ENCODE data around the gene SEMA3B.
A peak's percentile ranks its signal among the peaks of the same experiment; 100 is the strongest.
"Not testable (repeated sequence)": the region's sequence is repeated elsewhere in the genome, so short reads cannot be mapped to it uniquely, and the experiment has no call there.

Gene SEMA3B

DNA sequence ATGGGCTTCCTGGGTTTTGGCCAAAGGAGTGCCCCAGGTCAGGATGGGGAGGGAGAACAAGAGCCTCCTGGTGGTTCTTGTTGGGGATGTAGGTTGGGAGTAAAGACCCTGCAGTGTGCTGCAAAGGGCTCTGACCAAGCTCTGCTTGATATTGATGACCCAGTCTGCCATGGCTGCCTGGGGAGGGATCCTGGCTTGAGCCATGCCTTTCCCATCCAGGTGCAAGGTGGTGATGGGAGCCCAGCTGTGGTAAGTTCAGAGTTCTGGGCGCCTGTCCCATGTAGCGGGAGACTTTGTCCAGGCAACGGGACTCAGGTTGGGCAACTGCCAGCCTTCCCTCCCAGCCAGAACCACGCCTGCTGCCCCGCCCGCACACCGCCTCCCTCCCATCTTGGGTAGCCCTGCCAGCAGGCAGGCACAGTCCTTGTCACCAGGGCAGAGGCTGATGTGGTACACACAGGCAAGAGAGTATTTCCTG is 30.4 kb upstream of the SEMA3B start:
- DNase-seq = peak; percentile 52

DNA sequence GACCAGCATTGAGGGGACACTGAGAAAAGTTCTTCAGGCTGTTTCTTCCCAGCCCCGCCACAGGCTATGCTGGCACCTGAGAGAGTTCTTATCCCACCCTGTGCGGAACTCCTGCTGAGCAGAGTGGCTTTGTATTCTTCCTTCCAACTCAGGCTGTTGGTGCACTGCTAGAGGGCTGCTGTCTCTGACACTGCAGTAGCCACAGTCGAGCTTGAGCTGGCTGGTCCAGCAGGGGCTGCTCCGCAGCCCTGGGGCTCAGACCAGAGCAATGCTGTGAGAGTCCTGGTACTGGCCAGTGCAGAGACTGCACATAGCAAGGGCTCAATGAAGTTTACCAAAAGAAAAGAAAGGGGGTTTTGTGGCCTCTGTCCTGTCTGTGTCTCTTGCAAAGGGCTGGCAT is 29.3 kb upstream of the SEMA3B start:
- no peak for DNase-seq

DNA sequence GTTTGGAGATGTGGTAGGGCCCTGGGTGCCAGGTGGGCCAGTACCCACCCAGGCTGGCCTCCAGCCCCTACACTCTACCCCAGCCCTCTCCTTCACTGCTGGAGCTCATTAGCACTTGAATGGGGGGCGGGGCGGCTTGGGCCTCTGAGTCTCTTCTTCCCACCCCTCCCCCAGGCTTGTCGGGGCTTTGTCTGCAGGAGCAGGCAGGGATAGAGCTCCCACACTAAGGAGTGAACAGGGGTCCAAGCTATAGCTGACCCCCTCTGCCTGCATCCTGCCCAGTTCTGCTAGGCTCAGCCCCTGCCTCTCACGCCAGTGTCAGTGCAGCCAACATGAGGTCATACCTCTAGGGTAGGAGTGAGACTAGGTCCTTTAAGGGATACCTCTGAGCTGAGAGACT is 27.8 kb upstream of the SEMA3B start:
- no peak for DNase-seq

DNA sequence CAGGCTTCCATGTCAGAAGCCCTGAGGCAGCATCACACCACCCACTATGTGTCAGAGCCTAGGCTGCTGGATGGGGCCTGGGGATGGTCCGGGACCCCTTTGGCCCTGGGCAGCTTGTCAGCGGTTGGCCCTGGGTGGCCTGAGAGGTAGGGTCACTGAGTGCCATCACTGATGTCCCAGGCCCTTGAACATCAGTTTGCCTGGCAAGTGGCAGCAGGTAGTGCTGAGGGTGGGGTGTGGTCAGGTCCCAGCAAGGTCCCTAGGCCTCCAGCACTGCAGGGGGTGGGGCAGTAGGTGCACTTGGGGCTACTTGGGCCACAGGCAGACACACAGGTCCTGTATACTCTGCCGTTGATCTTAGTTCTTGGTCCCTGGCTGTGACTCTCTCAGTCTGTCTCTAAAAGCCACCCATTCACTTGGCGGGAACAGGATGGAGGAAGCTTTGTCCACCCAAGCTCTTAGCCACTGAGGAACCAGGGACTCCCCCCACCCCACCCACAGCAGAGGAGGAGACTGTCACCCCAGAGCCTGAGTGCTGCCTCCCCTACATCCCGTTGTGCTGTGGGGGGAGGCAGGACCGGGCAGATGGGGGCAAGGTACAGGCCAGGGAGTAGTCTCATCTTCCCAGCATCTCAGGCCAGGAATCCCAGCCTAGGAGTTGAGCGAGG is 27.1 kb upstream of the SEMA3B start:
- DNase-seq = peak; percentile 26

DNA sequence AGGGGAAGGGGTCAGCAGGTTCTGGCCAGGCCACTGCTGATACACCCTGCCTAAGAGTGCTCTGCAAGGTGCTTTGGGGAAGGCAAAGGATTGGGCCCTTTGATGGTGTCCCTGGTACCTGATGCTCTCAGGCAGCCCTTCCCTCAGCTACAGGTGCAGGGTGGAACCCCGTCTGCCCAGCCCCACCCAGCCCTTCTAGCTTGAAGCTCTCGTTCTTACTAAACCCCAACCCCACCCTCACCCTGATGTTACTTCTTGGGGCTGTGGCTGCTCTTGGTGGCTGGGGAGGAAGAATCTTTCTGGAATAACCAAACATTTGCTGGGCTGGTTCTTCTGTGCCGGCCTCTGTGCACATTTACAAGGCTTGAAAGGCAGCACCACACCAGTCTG is 26.6 kb upstream of the SEMA3B start:
- peak; percentile 63 for DNase-seq

DNA sequence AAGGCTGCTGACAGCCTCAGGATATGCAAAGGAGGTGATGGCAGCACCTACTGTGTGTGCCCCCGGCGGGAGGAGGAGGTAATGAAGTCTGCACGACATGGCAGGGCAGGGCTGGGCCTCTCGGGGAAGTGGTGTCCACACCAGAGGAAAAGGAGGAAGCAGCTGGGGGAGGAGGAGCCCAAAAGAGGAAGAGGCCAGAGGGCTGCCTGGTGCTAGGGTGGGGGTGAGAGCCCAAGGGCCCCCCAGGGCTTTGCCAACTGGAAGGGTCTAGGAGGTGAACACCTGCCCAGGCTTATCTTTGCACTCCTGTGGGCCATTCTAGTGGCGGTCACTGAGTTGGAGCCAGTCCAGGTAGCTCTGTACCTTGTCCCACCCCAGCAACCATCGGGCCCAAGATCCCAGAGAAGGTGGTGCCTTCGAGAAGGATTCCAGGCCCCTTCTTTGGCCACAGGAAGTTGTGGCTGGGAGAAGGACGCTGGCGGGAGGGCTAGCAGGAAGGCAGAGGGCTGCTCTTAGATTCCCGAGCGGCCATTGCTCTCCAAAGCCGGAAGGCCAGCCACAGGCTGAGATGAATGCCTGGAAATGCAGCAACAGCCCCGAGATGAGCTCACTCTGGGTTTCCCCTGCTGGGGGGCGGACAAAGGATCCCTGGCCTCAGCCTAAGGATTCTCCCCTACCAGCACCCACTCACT is 25.9 kb upstream of the SEMA3B start:
- peak; percentile 61 for DNase-seq

DNA sequence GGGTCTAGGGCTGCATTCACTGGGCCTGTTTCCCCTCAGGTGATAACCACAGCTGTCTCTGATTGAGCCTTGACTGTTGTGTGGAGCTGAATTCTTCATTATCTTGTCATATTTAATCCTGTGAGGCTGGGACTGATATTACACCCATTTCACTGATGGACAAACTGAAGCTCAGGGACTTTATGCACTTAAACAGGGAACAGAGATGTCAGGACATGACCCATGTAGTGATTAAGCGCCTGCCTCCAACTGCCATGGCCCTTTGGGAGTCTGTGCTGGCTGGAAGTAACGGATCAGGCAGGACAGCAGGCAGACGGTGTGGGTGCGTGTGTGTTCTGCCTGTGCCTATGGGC is 25.4 kb upstream of the SEMA3B start:
- DNase-seq = no peak

DNA sequence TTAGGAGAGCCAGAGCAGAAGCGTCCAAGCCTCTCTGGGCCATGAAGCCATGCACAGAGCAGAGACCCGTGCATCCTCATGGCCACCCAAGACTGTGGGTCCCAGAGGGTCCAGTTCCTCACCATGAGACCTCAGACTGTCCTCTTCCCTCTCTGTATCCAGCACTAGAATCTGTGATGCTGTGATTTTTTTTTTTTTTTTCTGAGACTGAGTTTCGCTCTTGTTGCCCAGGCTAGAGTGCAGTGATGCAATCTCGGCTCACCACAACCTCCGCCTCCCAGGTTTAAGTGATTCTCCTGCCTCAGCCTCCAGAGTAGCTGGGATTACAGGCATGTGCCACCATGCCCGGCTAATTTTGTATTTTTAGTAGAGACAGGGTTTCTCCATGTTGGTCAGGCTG is 24.1 kb upstream of the SEMA3B start:
- DNase-seq = not testable (repeated sequence)

DNA sequence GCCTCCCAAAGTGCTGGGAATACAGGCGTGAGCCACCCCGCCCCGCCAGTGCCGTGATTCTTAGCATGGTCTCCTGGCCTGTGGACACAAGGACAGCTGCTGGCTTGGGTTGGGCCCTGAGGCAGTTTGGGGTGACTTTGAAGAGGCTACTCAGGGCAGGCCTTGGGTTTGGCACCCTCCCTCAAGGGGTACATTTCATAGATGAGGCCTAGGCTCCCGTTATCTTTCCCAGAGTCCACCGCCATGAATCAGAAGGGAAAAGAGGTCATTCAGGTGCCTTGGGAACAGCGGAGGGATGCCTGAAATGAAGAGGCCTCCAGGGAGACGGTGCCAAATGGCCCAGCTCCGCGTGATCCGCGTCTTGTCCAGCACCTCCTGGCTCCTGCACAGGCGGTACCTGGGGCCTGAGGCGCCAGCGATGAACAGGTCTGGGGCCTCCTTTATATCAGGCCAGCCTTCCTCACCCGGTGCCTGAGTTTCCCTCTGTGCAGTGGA is 23.6 kb upstream of the SEMA3B start:
- no peak for DNase-seq

DNA sequence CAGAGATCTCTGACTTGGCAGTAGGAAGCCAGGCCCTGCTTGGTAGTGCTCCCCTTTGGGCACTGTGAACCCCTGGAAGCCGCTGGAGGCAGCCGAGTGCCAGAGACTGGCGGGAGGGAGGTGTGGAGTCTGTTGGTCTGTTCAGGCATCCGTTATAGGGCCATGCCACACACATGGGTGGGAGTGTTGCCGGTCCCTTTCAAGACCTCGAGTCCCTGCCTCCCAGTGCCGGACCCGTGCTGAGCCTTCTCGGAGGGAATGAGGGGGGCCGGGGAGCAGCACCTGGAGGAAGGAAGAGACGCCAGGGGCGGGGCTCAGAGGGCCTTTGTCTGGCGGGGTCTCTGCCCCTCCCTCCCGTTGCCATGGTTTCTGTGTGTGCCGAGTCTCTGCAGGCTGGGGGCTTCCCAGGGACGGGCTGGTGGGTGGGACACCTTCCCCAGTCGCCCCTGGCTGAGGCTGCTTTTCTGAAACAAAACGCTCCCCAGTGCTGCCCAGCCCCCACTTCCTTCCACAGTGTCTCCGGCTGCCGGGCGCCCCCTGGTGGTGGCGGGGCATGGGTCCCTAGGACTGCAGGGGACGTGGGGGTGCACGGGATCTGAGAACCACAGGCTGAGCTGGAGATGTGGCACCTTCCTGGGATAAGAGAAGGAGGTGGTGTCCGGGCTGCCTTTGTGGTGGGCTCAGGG is 23.0 kb upstream of the SEMA3B start:
- DNase-seq = peak; percentile 93

DNA sequence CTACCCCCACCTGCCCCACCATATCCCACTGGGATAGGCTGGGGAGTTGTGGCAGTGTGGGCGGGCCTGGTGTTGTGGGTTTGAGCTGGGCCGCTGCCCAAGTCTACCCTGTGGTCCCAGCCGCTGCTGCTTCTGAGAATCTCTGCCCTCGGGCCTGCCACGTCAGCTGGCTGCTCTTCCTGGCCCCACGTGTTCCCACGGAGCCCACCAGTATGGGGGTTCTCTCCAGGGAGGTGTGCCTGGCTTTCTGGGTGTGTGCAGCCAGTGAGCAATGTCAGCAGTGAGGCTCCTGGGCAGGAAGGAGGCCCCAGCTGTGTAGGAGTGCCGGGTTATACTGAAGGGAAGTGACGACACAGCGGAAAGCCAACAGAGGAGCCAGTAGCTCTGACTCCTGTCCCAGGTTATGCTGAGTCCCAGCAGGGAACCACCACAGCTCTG is 22.4 kb upstream of the SEMA3B start:
- DNase-seq = peak; percentile 93

DNA sequence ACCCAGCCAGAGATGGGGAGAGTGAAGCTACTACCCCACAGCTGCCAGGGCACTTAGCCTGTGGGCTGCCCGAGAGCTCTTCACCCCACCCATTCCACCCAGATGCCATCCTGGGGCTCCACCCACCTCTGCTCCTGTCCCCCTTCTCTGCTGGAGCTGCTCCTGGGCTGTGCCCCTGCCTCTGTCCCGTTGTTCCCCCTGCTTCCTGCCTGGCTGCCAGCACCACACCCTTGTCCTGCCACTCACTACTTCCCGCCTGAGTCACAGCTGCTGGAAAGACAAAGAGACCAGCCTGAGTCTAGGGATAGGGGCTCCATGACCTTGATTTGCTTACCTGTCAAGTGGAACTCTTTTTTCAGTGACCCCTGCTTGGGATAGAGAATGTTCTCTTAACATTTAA is 20.6 kb upstream of the SEMA3B start:
- DNase-seq = no peak

DNA sequence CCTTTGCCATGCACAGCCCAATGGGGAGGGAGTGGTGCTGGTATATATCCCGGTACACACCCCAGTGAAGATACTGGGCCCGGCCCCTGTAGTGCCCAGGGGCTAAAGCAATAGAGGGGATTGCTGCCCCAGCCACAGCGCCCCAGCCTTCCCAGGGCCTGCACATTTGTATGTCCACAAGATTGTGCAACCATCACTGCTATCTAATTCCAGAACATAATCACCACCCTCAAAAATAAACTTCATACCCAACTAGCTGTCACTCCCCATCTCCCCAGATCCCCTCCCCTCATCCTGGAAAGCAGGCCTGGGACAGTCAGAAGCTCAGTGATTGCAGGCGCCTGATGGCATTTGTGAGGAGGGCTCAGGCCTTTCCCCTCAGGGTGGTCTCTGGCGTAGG is 19.5 kb upstream of the SEMA3B start:
- no peak for DNase-seq

DNA sequence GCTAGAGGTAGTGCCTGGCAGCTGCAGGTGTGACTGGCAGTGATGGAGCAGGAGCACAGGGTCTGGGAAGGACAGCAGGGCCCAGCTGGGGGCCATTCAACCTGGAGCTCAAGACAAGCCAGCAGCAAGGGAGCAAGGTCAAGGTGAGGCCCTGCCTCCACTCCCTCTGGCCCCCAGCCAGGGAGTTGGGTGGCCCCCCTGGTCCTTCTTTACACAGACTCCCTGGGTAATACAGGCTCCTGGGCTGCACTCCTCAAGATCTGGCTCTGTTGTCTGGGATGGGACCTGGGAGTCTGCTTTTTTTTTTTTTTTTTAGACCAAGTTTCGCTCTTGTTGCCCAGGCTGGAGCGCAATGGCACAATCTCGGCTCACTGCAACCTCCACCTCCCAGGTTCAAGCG is 18.4 kb upstream of the SEMA3B start:
- DNase-seq = no peak

DNA sequence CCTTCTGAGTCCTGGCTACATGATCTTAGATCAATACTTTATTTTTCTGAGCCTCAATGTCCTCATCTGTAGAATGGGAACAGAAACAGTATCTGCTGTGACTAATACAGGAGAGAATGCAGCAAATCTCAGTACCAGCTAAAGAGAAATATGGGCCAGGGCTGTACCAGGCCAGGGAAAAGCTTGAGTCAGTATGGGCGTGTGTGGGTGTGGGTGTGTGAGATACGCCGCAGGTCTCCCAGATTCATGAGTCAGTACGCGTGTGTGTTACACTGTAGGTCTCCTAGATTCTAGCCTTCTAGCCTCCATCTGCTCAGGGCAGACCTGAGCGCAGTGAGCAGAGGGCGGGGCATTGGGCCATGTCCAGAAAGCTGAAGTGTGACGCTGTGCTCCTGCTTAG is 17.7 kb upstream of the SEMA3B start:
- DNase-seq = peak; percentile 57

DNA sequence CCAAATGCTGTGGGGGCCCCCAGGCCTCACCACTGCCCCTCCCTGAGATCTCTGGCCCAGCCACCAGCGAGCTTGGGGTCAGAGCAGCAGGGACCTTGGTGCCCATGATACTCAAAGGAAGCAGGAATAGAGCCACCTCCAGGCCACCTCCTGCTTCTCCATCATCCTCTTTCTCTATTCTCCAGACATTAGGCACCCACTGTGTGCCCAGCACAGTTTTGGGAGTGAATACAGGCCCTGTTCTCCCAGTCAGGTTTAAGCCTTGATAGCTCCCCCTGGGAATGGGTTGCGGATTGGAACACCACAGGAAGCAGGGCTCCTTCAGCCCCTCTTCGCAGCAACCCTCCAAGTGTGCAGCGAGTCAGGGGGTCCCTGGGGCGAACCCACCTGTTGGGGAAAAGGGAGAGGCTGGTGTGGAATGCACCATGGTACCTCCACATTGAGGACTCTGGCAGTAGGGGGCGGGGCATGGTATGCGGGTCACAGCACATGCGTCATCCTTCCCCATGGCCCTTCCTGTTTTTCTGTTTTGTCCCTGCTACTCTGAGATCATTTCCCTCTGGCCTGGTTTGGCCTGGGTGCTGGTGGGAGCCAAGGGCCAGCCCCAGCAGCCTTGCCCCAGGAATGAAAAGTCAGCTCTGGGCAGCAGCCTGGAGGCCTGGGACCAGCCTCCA is 14.2 kb upstream of the SEMA3B start:
- no peak for DNase-seq

DNA sequence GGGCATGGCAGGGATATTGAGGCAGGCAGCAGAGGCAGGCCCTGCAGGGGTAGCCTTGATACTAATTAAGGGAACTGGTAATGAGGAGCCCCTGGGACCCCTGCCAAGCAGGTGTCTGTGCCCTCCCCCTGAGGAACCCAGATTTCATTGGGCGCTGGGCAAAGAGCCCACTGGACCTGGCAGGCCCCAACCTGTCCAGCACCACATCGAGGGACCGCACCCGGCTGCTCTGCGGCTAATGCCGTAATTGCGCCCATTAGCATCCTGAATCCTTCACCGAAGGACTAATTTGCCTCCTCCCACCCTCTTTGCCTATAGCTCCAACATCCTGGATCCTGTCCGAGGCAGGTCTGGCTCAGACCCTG is 13.7 kb upstream of the SEMA3B start:
- DNase-seq = no peak

DNA sequence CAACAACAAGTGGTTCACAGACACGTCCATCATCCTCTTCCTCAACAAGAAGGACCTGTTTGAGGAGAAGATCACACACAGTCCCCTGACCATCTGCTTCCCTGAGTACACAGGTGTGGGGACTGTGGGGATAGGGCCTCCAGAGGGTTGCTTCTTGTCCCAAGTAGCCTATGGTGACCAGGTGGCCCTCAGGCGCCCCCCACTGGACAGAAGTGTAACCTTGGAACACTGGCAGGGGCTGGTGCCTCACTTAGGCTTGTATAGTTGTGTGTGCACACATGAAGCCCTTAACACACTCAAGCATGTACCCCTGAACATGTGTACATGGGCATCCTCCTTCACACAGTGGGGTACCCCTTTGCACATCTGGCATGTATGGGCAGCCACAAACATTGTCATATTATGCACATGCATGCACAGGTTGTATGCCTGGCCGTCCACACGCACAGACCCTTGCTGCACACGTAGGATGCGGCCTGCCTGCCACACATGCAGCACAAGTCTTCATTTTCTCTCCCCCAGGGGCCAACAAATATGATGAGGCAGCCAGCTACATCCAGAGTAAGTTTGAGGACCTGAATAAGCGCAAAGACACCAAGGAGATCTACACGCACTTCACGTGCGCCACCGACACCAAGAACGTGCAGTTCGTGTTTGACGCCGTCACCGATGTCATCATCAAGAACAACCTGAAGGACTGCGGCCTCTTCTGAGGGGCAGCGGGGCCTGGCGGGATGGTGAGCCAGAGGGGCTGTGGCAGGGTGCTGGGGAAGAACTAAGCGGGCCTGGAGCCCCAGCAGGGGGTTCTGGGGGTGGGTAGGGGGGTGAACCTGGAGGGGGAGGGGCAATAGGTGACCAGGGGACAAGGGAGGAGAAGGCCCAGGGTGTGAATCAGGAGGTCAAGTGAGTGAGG is 11.7 kb upstream of the SEMA3B start:
- DNase-seq = peak; percentile 50

DNA sequence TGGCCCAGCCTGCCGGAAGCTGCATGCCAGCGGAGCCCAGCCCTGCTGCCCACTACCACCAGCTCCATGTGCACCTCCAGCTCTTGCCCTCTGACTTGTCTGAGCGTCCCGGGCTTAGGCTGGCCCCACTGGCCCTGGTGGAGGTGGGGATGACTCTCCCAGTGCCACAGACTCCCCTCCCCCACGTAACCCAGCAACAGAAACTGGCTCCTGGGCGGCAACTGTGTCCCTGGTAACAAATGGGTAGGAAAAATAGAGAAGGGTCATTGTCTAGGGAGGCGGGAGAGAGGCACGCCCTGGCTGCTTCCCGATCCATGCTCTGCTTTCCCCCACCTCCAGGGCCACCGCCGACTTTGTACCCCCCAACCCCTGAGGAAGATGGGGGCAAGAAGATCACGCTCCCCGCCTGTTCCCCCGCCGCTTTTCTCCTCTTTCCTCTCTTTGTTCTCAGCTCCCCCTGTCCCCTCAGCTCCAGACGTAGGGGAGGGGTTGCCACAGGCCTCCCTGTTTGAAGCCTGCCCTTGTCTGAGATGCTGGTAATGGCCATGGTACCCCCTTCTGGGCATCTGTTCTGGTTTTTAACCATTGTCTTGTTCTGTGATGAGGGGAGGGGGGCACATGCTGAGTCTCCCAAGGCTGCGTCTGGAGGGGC is 10.8 kb upstream of the SEMA3B start:
- DNase-seq = no peak

DNA sequence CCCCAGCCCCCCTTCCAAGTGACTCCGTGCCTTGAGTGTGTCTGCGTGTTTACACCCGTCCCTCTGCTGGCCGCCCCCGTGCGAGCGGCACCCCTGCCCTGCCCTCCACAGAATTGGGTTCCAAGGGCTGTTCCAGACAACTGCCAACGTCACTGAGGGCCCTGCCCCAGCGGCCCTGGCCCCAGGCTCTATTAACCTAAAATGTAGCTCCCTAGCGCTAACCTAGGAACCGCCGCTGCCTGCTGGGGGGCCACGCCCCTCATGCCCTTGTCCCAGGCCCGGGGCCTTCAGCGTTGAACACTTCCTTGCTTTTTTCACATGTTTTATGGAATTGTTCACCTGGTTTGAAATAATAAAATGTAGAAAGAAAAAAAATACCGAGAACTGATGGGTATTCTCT is 10.0 kb upstream of the SEMA3B start:
- no peak for DNase-seq

DNA sequence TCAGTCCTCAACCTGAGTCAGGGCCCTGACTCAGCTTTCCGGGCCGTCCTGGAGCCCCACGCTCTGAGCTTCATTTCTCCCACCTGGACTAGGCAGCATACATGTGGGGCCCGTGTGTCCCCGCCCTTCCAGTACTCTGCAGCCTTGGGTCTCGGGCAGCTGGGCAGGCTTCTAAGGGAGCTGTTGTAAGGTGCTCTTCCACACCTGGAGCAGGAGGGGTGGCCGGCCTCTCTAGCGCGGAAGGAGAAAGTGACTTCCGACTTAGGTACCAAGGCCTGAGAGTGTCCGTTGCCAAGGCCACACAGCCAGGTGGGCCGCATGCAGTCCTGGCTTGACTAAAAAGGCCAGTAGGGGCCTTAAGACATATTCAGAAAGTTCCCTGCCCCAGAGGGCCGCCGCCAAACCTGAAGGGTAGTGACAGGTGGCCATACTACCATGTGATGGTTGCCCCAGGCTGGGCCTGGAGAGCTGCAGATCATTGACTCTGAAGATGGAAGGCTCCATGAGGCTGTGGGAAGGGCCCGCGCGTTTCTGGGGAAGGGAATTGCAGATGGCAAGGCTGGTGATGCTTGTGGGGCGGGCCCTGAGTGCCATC is 9.4 kb upstream of the SEMA3B start:
- DNase-seq = no peak

Measured in activated CD4-positive, alpha-beta T cell treated with anti-CD3 and anti-CD28 coated beads, Interleukin-10, Interleukin-2, amounts not matched to agents 100 ng/mL and 50 ng/mL, durations not matched to agents 16 hours and 8 hours (primary cell).